HFF-Myc (cell line): ENCODE data around the gene MTTP.

Experiments
- DNase-seq: peaks from one replicate; pipeline ENCODE4 v3.0.0-alpha.2; 2011; ENCODE audit warnings: low read depth; ENCODE audit errors: extremely low read depth
- H3K4me3 ChIP-seq: replicated peaks from 2 replicates; pipeline ENCODE4 v1.5.1; 2011; ENCODE audit warnings: low read depth, mild to moderate bottlenecking, control low read depth, low read length
- TF ChIP-seq, protein P1 (sequence below): IDR thresholded peaks from 2 replicates; pipeline ENCODE4 v1.5.1; 2012; ENCODE audit warnings: mild to moderate bottlenecking, low read depth, low read length, control low read depth; ENCODE audit errors: missing control alignments

MTTP gene

DNA sequence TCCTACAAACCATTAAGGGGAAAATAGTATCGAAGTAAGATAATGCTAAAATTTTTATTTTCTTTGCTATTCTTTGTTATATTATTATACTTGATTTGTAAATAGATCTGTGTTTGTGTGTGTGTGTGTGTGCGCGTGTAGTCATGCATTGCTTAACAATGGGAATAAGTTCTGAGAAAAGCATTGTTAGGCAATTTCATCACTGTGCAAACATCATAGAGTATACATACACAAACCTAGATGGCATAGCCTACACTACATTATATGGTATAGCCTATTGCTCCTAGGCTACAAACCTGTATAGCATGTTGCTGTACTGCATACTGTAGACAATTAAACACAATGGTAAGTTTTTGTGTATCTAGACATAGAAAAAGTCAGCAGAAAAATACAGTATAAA, 17.1 kb downstream of the MTTP start:
- TF ChIP-seq, protein P1, sequence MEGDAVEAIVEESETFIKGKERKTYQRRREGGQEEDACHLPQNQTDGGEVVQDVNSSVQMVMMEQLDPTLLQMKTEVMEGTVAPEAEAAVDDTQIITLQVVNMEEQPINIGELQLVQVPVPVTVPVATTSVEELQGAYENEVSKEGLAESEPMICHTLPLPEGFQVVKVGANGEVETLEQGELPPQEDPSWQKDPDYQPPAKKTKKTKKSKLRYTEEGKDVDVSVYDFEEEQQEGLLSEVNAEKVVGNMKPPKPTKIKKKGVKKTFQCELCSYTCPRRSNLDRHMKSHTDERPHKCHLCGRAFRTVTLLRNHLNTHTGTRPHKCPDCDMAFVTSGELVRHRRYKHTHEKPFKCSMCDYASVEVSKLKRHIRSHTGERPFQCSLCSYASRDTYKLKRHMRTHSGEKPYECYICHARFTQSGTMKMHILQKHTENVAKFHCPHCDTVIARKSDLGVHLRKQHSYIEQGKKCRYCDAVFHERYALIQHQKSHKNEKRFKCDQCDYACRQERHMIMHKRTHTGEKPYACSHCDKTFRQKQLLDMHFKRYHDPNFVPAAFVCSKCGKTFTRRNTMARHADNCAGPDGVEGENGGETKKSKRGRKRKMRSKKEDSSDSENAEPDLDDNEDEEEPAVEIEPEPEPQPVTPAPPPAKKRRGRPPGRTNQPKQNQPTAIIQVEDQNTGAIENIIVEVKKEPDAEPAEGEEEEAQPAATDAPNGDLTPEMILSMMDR, result no peak
- no peak for DNase-seq
- no peak overlapping the region for H3K4me3 ChIP-seq

DNA sequence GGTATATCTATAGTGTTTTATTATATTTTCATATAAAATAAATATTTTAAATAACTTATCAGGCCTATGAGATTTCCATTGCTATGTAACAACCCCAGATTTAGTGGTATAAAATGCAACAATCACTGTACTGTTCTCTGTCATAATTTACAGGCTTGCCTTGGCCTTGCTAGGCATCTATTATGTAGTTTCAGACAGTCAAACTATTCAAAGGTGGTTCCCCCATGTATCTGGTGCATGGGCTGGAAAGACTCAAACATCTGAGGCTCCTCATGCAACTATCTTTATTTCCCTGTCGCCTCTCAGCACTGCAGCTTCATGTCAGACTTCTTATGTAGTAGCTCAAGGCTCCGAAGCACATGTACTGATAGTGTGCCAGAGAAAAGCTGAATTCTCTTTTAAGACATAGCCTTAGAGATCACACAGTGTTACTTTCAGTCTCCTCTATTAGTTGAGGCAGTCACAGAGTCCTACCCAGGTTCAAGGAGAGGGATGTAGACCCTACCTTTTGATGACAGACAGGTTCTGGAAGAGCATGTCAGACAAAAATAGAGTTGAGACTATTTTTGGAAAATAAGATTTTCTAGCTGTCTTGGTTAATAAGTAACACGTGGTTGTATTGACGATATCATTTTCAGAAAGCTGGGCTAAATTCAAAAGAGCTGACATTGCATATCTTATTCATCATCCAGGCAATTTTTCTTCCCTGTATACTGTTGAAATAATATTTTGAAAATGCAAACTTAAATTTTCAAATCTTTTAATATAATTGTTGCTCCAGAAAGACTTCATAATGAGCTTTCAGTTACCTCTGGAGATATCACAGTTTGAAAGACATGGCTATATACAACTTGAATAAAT, 19.4 kb downstream of the MTTP start:
- TF ChIP-seq, protein P1, result no peak
- no peak overlapping the region for H3K4me3 ChIP-seq
- no peak for DNase-seq

DNA sequence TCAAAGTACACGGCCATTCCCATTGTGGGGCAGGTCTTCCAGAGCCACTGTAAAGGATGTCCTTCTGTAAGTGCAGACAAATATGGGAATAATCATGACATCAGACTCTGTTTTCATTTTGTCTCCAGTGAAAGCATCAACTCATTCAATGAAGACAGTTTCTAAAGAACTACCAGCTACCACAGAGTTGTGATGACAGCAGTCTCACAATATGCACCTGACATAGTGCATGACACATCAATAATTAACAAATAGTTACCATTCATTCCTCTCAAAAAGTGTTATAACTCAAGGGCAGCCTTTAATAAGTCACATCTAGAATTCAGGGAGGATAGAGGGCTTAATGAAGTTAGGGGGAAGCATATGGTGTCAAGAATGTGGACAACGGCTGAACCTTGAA, 20.2 kb downstream of the MTTP start:
- H3K4me3 ChIP-seq, result no peak overlapping the region
- TF ChIP-seq, protein P1, result no peak
- no peak for DNase-seq

DNA sequence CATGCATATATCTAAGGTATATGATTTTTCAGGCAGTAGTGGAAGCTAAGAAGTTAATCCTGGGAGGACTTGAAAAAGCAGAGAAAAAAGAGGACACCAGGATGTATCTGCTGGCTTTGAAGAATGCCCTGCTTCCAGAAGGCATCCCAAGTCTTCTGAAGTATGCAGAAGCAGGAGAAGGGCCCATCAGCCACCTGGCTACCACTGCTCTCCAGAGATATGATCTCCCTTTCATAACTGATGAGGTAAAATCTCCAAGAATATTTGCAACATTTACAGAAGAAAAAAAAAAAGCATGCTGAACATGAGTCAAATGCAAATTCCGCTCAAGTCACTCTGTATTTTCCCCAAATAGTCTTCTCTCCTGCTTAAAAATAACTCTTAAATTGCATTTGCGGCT, 32.1 kb downstream of the MTTP start:
- H3K4me3 ChIP-seq, result no peak overlapping the region
- TF ChIP-seq, protein P1, result no peak
- DNase-seq, result no peak

DNA sequence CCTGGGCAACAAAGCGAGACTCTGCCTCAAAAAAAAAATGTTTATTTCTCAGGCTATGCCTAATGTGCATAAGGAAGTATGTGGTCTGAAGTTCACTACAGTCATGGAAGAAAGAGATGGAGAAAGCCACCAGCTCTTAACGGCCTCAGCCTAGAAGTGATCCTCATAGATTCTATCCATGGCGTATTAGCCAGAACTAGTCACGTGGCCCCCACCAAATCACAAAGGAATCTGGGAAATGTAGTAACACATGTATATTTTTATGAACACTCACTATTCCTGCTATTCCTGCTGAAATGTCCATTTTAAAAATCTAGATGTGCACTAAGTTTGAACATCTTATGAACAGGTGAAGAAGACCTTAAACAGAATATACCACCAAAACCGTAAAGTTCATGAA, 33.8 kb downstream of the MTTP start:
- TF ChIP-seq, protein P1, result no peak
- DNase-seq, result no peak

DNA sequence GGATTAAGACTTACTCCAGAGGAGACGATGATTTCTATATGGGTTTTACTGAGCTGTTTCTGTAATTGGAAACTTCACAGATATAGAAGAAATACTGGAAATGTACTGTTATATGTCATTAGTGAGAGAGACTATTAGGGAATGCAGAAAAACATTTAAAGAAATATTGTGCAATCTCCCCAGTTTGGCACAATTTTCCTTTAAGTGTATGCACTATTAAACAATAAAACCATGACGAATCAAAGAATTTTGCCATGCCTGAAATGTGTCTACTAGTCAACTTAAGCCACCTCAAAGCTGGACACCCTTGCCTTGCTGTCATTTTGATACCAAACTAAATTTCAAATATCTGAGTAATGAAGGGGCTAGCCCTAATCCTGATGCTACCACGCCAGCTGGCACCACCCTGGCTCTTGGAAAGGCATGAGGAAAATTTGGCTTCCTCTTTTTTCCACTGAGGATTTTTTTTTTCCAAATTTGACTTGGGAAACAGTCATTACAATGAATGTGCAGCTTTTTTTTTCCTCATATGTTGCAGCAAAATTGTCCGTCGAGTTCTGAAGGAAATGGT, 36.1 kb downstream of the MTTP start:
- DNase-seq, result no peak
- TF ChIP-seq, protein P1, result no peak
- H3K4me3 ChIP-seq, result no peak overlapping the region

More for the DNA sequence above, 33.8 kb downstream of the MTTP start:
- H3K4me3 ChIP-seq, result no peak overlapping the region
